GM12891 (cell line): ENCODE data around the gene C10orf67.

Experiments
- POLR2A ChIP-seq: IDR thresholded peaks from 2 replicates; pipeline ENCODE4 v1.6.1; 2011; ENCODE audit warnings: low read depth, low read length, control low read depth
- POLR2AphosphoS5 ChIP-seq: IDR thresholded peaks from 2 replicates; pipeline ENCODE4 v1.6.1; 2011; ENCODE audit warnings: low read depth, low read length, control low read depth
- POU2F2 ChIP-seq: IDR thresholded peaks from 2 replicates; pipeline ENCODE4 v1.6.1; 2011; ENCODE audit warnings: low read depth, mild to moderate bottlenecking, control low read depth, low read length, moderate library complexity
- SPI1 ChIP-seq: IDR thresholded peaks from 2 replicates; pipeline ENCODE4 v1.6.1; 2011; ENCODE audit warnings: low read depth, low read length, control low read depth
- TAF1 ChIP-seq: IDR thresholded peaks from 2 replicates; pipeline ENCODE4 v1.6.1; 2011; ENCODE audit warnings: low read depth, low read length, control low read depth

- TF ChIP-seq POU2F2, result no peak
- TF ChIP-seq POLR2A, result no peak
- TF ChIP-seq POLR2AphosphoS5, result no peak
- no peak for TF ChIP-seq TAF1
- no peak for TF ChIP-seq SPI1
These were observed 18.5 kb upstream of the C10orf67 start for GRCh38 chr10:23362879-23363792.
